GM23338 (cell line): ENCODE measurements around the gene PRKCH. TPM values are rescaled to one million over a fixed set of nuclear protein-coding genes. Genes with fewer than 3 reads are reported as not detected.

ENCODE experiments used
- ATAC-seq: fragments of 200-7000 bp; cut with Tn5 transposase; 3 replicates; pipeline ENCODE4 v1.9.1; 2020
- DNase-seq: peaks from one replicate; pipeline ENCODE4 v3.0.0-alpha.2; 2015; ENCODE audit warnings: low spot score
- H2AFZ ChIP-seq: fragments of 200-600 bp; sonication (generic); 2 replicates; pipeline ENCODE4 v1.8.0; 2016; ENCODE audit warnings: antibody characterized with exemption, mild to moderate bottlenecking, moderate library complexity
- H3F3A ChIP-seq: fragments of 200-600 bp; sonication (generic); replicated peaks from 2 replicates; pipeline ENCODE4 v1.8.0; 2017; ENCODE audit warnings: antibody characterized with exemption, mixed run types, low read depth
- H3K27ac ChIP-seq: fragments of 200-600 bp; sonication (generic); 2 replicates; pipeline ENCODE4 v1.6.1; 2016; ENCODE audit warnings: low read depth
- H3K27me3 ChIP-seq: fragments of 200-600 bp; sonication (generic); 2 replicates; pipeline ENCODE4 v1.8.0; 2016; ENCODE audit warnings: mild to moderate bottlenecking, mixed run types, moderate library complexity; ENCODE audit not compliant: insufficient read depth
- H3K36me3 ChIP-seq: fragments of 200-600 bp; sonication (generic); 2 replicates; pipeline ENCODE4 v1.8.0; 2016; ENCODE audit warnings: mild to moderate bottlenecking; ENCODE audit not compliant: insufficient read depth
- H3K4me1 ChIP-seq: fragments of 200-600 bp; sonication (generic); 2 replicates; pipeline ENCODE4 v1.8.0; 2016; ENCODE audit warnings: mild to moderate bottlenecking, moderate library complexity; ENCODE audit not compliant: insufficient read depth
- H3K4me2 ChIP-seq: fragments of 200-600 bp; sonication (generic); 2 replicates; pipeline ENCODE4 v1.7.1; 2017; ENCODE audit warnings: mixed run types
- H3K4me3 ChIP-seq: fragments of 200-600 bp; sonication (generic); 2 replicates; pipeline ENCODE4 v1.6.1; 2016; ENCODE audit warnings: mixed run types
- H3K79me2 ChIP-seq: fragments of 200-600 bp; sonication (generic); replicated peaks from 2 replicates; pipeline ENCODE4 v1.8.0; 2017; ENCODE audit warnings: mild to moderate bottlenecking; ENCODE audit not compliant: insufficient read depth
- H3K9me2 ChIP-seq: fragments of 200-600 bp; sonication (generic); 2 replicates; pipeline ENCODE4 v1.8.0; 2017; ENCODE audit not compliant: insufficient read depth
- H4K20me1 ChIP-seq: fragments of 200-600 bp; sonication (generic); replicated peaks from 2 replicates; pipeline ENCODE4 v1.8.0; 2017; ENCODE audit warnings: mild to moderate bottlenecking; ENCODE audit not compliant: insufficient read depth
- H3K27ac Mint-ChIP-seq: 2 replicates; pipeline ENCODE4 v1.8.0; 2020; ENCODE audit warnings: inconsistent platforms, mild to moderate bottlenecking, moderate library complexity, mixed read lengths
- H3K27me3 Mint-ChIP-seq: 3 replicates; pipeline ENCODE4 v1.8.0; 2022; ENCODE audit warnings: low read depth, mild to moderate bottlenecking, moderate library complexity, mixed read lengths, inconsistent platforms; ENCODE audit not compliant: insufficient read depth, poor library complexity
- H3K36me3 Mint-ChIP-seq: 3 replicates; pipeline ENCODE4 v1.8.0; 2021; ENCODE audit warnings: low read depth, mild to moderate bottlenecking, inconsistent platforms, moderate library complexity, mixed read lengths
- H3K4me1 Mint-ChIP-seq: 3 replicates; pipeline ENCODE4 v1.8.0; 2020; ENCODE audit warnings: mild to moderate bottlenecking, inconsistent platforms, mixed read lengths
- H3K4me3 Mint-ChIP-seq: 3 replicates; pipeline ENCODE4 v1.8.0; 2021; ENCODE audit warnings: moderate library complexity, mild to moderate bottlenecking, inconsistent platforms, mixed read lengths
- H3K9me3 Mint-ChIP-seq: 3 replicates; pipeline ENCODE4 v1.8.0; 2020; ENCODE audit warnings: moderate library complexity, mild to moderate bottlenecking, inconsistent platforms, mixed read lengths
- CREB1 ChIP-seq: fragments of 250-450 bp; sonication (Bioruptor Pico); IDR thresholded peaks from 2 replicates; pipeline ENCODE4 v1.5.0; 2020; ENCODE audit warnings: low read depth, mild to moderate bottlenecking, moderate library complexity
- EZH2 ChIP-seq: fragments of 200-600 bp; sonication (generic); IDR thresholded peaks from one replicate; pipeline ENCODE4 v1.8.0; 2017; ENCODE audit warnings: antibody characterized with exemption, mild to moderate bottlenecking, low read depth; ENCODE audit not compliant: unreplicated experiment
- EZH2phosphoT487 ChIP-seq: fragments of 200-600 bp; sonication (generic); IDR thresholded peaks from one replicate; pipeline ENCODE4 v1.8.1; 2018; ENCODE audit warnings: antibody characterized with exemption; ENCODE audit not compliant: unreplicated experiment
- JUNB ChIP-seq: IDR thresholded peaks from one replicate; pipeline ENCODE4 v1.6.1; 2016; ENCODE audit warnings: antibody characterized with exemption; ENCODE audit not compliant: unreplicated experiment
- NANOG ChIP-seq: IDR thresholded peaks from 2 replicates; pipeline ENCODE4 v1.6.1; 2016; ENCODE audit warnings: antibody characterized with exemption, borderline replicate concordance
- POLR2AphosphoS5 ChIP-seq: IDR thresholded peaks from 2 replicates; pipeline ENCODE4 v1.6.1; 2016; ENCODE audit warnings: antibody characterized with exemption, low read depth
- STAT1 ChIP-seq: IDR thresholded peaks from one replicate; pipeline ENCODE4 v1.6.1; 2016; ENCODE audit warnings: antibody characterized with exemption; ENCODE audit not compliant: unreplicated experiment
- ZNF114 ChIP-seq: fragments of 250-450 bp; sonication (Bioruptor Pico); IDR thresholded peaks from 2 replicates; pipeline ENCODE4 v1.5.0; 2020; ENCODE audit warnings: mild to moderate bottlenecking, moderate library complexity
- ZNF331 ChIP-seq: fragments of 250-450 bp; sonication (Bioruptor Pico); IDR thresholded peaks from 2 replicates; pipeline ENCODE4 v1.5.0; 2020; ENCODE audit warnings: low read depth, mild to moderate bottlenecking, moderate library complexity
- polyA plus RNA-seq: library from polyadenylated mRNA; unstranded; fragments of >200 nt; fragmentation: Nextera tagmentation; extraction: Ambion mirVana; gene quantifications from 2 replicates; pipeline ENCODE4 v1.2.1, GENCODE V29; 2016
- total RNA-seq: library from RNA; depleted of rRNA; stranded (reverse); fragments of >200 nt; shearing (Covaris generic); gene quantifications from 2 replicates; pipeline ENCODE4 v1.2.3, GENCODE V29; 2014
- TF ChIP-seq, protein P1 (sequence below): IDR thresholded peaks from 2 replicates; pipeline ENCODE4 v1.6.1; 2016; ENCODE audit warnings: antibody characterized with exemption
- TF ChIP-seq, protein P2 (sequence below): fragments of 250-450 bp; sonication (Bioruptor Pico); IDR thresholded peaks from 2 replicates; pipeline ENCODE4 v1.5.0; 2020; ENCODE audit warnings: mild to moderate bottlenecking, moderate library complexity
- TF ChIP-seq, protein P3 (sequence below), 2 experiments: fragments of 200-600 bp in 1 of 2; sonication (generic) in 1 of 2; conservative IDR thresholded peaks; 2 replicates each; pipeline versions ENCODE4 v1.5.1 to v1.6.1; 2016 to 2017; ENCODE audit warnings: antibody characterized with exemption in 2 of 2, low read depth in 2 of 2, mild to moderate bottlenecking in 2 of 2, moderate library complexity in 1 of 2
- TF ChIP-seq, protein P4 (sequence below): IDR thresholded peaks from one replicate; pipeline ENCODE4 v1.6.1; 2018; ENCODE audit warnings: antibody characterized with exemption; ENCODE audit not compliant: unreplicated experiment

Gene PRKCH
- total and polyA plus RNA-seq, 2 experiments from 2014 or later: 5.4 to 10.1 TPM

DNA sequence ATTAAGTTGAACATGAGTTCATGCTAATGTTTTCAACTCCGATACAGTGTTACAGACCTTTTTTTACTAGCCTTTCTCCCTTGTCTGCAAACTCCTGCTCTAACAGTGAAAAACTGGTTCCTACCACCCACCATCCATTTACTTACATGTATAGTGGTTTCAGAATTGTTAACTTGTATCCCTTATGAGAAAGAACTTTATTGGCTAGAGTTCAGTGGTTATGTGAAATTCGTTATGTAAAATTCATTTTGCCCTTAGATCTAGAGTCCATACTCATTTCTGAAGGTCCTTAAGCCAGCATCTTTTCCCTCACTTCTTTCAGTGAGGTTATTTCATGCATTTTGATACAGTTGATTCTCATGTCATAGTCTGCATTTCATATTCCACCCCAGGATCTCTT is 51.0 kb downstream of the PRKCH start:
- no peak overlapping the region for H3K27ac Mint-ChIP-seq
- peaks cover 4% of the 10 kb centered on the region for H3K27me3 Mint-ChIP-seq
- Histone ChIP-seq H3K4me3 (no peak overlapping the region), H3K4me2 (no peak overlapping the region), H3K4me1 (no peaks in the 10 kb centered on the region), H3K9me2 (no peaks in the 10 kb centered on the region), H2AFZ (no peak overlapping the region), H3F3A (no peaks in the 10 kb centered on the region), H4K20me1 (no peaks in the 10 kb centered on the region), H3K27ac (no peak overlapping the region), H3K79me2 (no peaks in the 10 kb centered on the region), H3K27me3 (no peaks in the 10 kb centered on the region), H3K36me3 (peaks cover 6% of the 10 kb centered on the region; the same call in 1 of the 2 replicates)
- TF ChIP-seq, protein P1, sequence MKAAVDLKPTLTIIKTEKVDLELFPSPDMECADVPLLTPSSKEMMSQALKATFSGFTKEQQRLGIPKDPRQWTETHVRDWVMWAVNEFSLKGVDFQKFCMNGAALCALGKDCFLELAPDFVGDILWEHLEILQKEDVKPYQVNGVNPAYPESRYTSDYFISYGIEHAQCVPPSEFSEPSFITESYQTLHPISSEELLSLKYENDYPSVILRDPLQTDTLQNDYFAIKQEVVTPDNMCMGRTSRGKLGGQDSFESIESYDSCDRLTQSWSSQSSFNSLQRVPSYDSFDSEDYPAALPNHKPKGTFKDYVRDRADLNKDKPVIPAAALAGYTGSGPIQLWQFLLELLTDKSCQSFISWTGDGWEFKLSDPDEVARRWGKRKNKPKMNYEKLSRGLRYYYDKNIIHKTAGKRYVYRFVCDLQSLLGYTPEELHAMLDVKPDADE: no peak
- TF ChIP-seq, protein P2, sequence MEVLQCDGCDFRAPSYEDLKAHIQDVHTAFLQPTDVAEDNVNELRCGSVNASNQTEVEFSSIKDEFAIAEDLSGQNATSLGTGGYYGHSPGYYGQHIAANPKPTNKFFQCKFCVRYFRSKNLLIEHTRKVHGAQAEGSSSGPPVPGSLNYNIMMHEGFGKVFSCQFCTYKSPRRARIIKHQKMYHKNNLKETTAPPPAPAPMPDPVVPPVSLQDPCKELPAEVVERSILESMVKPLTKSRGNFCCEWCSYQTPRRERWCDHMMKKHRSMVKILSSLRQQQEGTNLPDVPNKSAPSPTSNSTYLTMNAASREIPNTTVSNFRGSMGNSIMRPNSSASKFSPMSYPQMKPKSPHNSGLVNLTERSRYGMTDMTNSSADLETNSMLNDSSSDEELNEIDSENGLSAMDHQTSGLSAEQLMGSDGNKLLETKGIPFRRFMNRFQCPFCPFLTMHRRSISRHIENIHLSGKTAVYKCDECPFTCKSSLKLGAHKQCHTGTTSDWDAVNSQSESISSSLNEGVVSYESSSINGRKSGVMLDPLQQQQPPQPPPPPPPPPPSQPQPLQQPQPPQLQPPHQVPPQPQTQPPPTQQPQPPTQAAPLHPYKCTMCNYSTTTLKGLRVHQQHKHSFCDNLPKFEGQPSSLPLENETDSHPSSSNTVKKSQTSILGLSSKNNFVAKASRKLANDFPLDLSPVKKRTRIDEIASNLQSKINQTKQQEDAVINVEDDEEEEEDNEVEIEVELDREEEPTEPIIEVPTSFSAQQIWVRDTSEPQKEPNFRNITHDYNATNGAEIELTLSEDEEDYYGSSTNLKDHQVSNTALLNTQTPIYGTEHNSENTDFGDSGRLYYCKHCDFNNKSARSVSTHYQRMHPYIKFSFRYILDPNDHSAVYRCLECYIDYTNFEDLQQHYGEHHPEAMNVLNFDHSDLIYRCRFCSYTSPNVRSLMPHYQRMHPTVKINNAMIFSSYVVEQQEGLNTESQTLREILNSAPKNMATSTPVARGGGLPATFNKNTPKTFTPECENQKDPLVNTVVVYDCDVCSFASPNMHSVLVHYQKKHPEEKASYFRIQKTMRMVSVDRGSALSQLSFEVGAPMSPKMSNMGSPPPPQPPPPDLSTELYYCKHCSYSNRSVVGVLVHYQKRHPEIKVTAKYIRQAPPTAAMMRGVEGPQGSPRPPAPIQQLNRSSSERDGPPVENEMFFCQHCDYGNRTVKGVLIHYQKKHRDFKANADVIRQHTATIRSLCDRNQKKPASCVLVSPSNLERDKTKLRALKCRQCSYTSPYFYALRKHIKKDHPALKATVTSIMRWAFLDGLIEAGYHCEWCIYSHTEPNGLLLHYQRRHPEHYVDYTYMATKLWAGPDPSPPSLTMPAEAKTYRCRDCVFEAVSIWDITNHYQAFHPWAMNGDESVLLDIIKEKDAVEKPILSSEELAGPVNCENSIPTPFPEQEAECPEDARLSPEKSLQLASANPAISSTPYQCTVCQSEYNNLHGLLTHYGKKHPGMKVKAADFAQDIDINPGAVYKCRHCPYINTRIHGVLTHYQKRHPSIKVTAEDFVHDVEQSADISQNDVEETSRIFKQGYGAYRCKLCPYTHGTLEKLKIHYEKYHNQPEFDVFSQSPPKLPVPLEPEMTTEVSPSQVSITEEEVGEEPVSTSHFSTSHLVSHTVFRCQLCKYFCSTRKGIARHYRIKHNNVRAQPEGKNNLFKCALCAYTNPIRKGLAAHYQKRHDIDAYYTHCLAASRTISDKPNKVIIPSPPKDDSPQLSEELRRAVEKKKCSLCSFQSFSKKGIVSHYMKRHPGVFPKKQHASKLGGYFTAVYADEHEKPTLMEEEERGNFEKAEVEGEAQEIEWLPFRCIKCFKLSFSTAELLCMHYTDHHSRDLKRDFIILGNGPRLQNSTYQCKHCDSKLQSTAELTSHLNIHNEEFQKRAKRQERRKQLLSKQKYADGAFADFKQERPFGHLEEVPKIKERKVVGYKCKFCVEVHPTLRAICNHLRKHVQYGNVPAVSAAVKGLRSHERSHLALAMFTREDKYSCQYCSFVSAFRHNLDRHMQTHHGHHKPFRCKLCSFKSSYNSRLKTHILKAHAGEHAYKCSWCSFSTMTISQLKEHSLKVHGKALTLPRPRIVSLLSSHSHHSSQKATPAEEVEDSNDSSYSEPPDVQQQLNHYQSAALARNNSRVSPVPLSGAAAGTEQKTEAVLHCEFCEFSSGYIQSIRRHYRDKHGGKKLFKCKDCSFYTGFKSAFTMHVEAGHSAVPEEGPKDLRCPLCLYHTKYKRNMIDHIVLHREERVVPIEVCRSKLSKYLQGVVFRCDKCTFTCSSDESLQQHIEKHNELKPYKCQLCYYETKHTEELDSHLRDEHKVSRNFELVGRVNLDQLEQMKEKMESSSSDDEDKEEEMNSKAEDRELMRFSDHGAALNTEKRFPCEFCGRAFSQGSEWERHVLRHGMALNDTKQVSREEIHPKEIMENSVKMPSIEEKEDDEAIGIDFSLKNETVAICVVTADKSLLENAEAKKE (CRISPR knock-in tag): no peak
- TF ChIP-seq EZH2phosphoT487 (no peak), ZNF331 (CRISPR knock-in tag) (no peak), POLR2AphosphoS5 (no peak), EZH2 (no peak), JUNB (no peak), STAT1 (no peak), CREB1 (CRISPR knock-in tag) (no peak), ZNF114 (CRISPR knock-in tag) (no peak), NANOG (no peak)
- TF ChIP-seq, protein P3, sequence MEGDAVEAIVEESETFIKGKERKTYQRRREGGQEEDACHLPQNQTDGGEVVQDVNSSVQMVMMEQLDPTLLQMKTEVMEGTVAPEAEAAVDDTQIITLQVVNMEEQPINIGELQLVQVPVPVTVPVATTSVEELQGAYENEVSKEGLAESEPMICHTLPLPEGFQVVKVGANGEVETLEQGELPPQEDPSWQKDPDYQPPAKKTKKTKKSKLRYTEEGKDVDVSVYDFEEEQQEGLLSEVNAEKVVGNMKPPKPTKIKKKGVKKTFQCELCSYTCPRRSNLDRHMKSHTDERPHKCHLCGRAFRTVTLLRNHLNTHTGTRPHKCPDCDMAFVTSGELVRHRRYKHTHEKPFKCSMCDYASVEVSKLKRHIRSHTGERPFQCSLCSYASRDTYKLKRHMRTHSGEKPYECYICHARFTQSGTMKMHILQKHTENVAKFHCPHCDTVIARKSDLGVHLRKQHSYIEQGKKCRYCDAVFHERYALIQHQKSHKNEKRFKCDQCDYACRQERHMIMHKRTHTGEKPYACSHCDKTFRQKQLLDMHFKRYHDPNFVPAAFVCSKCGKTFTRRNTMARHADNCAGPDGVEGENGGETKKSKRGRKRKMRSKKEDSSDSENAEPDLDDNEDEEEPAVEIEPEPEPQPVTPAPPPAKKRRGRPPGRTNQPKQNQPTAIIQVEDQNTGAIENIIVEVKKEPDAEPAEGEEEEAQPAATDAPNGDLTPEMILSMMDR (conservative IDR thresholded peaks at IDR 0.05; ENCODE audit: low read depth in 2 of 2): no peak
- TF ChIP-seq, protein P4, sequence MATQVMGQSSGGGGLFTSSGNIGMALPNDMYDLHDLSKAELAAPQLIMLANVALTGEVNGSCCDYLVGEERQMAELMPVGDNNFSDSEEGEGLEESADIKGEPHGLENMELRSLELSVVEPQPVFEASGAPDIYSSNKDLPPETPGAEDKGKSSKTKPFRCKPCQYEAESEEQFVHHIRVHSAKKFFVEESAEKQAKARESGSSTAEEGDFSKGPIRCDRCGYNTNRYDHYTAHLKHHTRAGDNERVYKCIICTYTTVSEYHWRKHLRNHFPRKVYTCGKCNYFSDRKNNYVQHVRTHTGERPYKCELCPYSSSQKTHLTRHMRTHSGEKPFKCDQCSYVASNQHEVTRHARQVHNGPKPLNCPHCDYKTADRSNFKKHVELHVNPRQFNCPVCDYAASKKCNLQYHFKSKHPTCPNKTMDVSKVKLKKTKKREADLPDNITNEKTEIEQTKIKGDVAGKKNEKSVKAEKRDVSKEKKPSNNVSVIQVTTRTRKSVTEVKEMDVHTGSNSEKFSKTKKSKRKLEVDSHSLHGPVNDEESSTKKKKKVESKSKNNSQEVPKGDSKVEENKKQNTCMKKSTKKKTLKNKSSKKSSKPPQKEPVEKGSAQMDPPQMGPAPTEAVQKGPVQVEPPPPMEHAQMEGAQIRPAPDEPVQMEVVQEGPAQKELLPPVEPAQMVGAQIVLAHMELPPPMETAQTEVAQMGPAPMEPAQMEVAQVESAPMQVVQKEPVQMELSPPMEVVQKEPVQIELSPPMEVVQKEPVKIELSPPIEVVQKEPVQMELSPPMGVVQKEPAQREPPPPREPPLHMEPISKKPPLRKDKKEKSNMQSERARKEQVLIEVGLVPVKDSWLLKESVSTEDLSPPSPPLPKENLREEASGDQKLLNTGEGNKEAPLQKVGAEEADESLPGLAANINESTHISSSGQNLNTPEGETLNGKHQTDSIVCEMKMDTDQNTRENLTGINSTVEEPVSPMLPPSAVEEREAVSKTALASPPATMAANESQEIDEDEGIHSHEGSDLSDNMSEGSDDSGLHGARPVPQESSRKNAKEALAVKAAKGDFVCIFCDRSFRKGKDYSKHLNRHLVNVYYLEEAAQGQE: no peak
- no peak overlapping the region for H3K4me3 Mint-ChIP-seq
- DNase-seq: no peak
- ATAC-seq: no peak
- H3K36me3 Mint-ChIP-seq: peaks cover 37% of the 10 kb centered on the region
- peaks cover 5% of the 10 kb centered on the region; the same call in 1 of the 3 replicates for H3K4me1 Mint-ChIP-seq
- H3K9me3 Mint-ChIP-seq: peaks cover 42% of the 10 kb centered on the region
